Adrenal gland (tissue), 12 donors: ENCODE results near the gene RGL3. TPM values are rescaled to one million over a fixed set of nuclear protein-coding genes. Genes with fewer than 3 reads are reported as not detected.

Experiments used
- DNase-seq, 7 donors: peaks; one replicate each; pipeline ENCODE4 v3.0.0-alpha.2; 2019 to 2020
- H3K27ac ChIP-seq, 5 donors: fragments of 200-600 bp; sonication (generic) in 4 of 5; 1 replicate in 3 of 5; 2 replicates in 2 of 5; pipeline versions ENCODE4 v1.5.1 to v1.8.0; 2016 to 2020; ENCODE audit warnings: mild to moderate bottlenecking in 1 of 5
- H3K27me3 ChIP-seq: fragments of 200-600 bp; 2 replicates; pipeline ENCODE4 v1.8.0; 2021
- H3K36me3 ChIP-seq, 2 donors: fragments of 200-600 bp; replicated peaks in 1 of 2; 1 replicate in 1 of 2; 2 replicates in 1 of 2; pipeline versions ENCODE4 v1.5.1 to v1.8.0; 2018 to 2022
- H3K4me1 ChIP-seq, 2 donors: fragments of 200-600 bp; replicated peaks in 1 of 2; 1 replicate in 1 of 2; 2 replicates in 1 of 2; pipeline versions ENCODE4 v1.5.1 to v1.8.0; 2018 to 2021
- H3K4me3 ChIP-seq, 4 donors: fragments of 200-600 bp; sonication (generic) in 3 of 4; one replicate each; pipeline ENCODE4 v1.5.1; 2016 to 2018
- H3K9me3 ChIP-seq, 3 donors: fragments of 200-600 bp; sonication (generic) in 1 of 3; replicated peaks in 1 of 3; 1 replicate in 2 of 3; 2 replicates in 1 of 3; pipeline versions ENCODE4 v1.5.1 to v1.8.0; 2016 to 2021
- POLR2A ChIP-seq, 2 donors: fragments of 450-650 bp; IDR thresholded peaks; one replicate each; pipeline ENCODE4 v1.6.1; 2017; ENCODE audit warnings: antibody characterized with exemption in 2 of 2, mild to moderate bottlenecking in 2 of 2, moderate library complexity in 1 of 2
- WGBS, 4 donors: extraction: QIAGEN DNeasy Blood & Tissue Kit in 2 of 4; methylation state at CpG; one replicate each; pipeline versions ENCODE4 v1.1.5 to v1.1.7; 2013 to 2017; 5-methylcytosine and 5-hydroxymethylcytosine counted together
- intact Hi-C, 2 donors: fragments of 100-400 bp; cut with DNase I; formaldehyde crosslinking; loops; one replicate each; pipeline versions ENCODE4 v1.14.1 to v1.15.0; 2022 to 2023
- polyA plus RNA-seq, 3 donors: library from polyadenylated mRNA; stranded (reverse); fragments of 200-250 nt in 2 of 3; fragments of 350-450 nt in 1 of 3; fragmentation: Illumina TruSeq in 1 of 3; extraction: RNeasy Lipid Tissue Mini Kit (QIAGEN cat#74804) in 1 of 3; gene quantifications; one replicate each; pipeline ENCODE4 v1.2.3, GENCODE V29; 2013 to 2014
- total RNA-seq, 9 donors: library from RNA; depleted of rRNA in 4 of 9; stranded (reverse); fragments of >200 nt in 4 of 9; fragments of 120-200 nt in 1 of 9; fragmentation: NEBNext Ultra II Directional in 1 of 9; extraction: Animal tissue kit (Norgen Biotek cat#: 25700) in 1 of 9; gene quantifications; one replicate each; pipeline versions ENCODE4 v1.1.0 to v1.2.4, GENCODE V29; 2013 to 2023
- TF ChIP-seq, protein P1 (sequence below), 6 experiments: fragments of 450-650 bp in 4 of 6; fragments of 200-600 bp in 2 of 6; sonication (generic) in 1 of 6; IDR thresholded peaks; 1 replicate in 5 of 6; 2 replicates in 1 of 6; pipeline versions ENCODE4 v1.5.1 to v1.8.0; 2016 to 2021; ENCODE audit warnings: antibody characterized with exemption in 6 of 6, mild to moderate bottlenecking in 2 of 6, moderate library complexity in 1 of 6
- donor health status: healthy with polysubstance abuse.
- donor health status: Bipolar disorder and iron deficiency.
- donor health status: DM: yes; HTN: yes; CAD: no.
- donor health status: DM: no; HTN: no; CAD: no.
- donor health status: DM: no; HTN: no; CAD: no.
- donor health status: DM: yes; HTN: yes; CAD: no.

Gene RGL3
- total and polyA plus RNA-seq, 12 donors, result 10.3 to 207 (median 36.1) TPM

- H3K4me1 ChIP-seq, result peaks cover 14 to 32% of the 10 kb centered on the region in 2 donors
- WGBS, 4 donors, result 84 to 88% (median 86%) methylated on average over 5 of the region's 5 CpGs
- intact Hi-C loops, result loop anchor here (5.0 kb wide), 3 partner anchors 48 to 98 kb away; partner anchors contain the start of gene ELAVL3 (in 1 of the 2)
These were observed 34.4 kb downstream of the RGL3 start for GRCh38 chr19:11384778-11385129.

DNA sequence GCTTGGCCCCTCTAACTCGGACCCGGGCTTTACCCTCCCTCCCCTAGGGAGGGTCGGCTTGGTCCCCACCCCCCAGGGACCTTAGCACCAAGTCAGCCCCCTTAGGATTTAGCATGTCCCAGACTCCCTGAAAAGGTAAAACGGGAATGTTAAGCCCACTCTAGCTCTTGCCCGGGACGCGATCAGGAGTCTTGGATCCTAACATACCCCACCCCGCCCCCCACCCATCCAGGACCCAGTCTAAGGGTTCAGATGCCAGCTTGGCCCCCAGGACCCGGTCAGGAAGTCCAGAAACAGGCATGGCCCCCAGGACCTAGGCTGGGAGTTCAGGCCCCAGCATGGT lies 35.4 kb downstream of the RGL3 start:
- no peaks in the 10 kb centered on the region for H3K36me3 ChIP-seq
- TF ChIP-seq, protein P1, sequence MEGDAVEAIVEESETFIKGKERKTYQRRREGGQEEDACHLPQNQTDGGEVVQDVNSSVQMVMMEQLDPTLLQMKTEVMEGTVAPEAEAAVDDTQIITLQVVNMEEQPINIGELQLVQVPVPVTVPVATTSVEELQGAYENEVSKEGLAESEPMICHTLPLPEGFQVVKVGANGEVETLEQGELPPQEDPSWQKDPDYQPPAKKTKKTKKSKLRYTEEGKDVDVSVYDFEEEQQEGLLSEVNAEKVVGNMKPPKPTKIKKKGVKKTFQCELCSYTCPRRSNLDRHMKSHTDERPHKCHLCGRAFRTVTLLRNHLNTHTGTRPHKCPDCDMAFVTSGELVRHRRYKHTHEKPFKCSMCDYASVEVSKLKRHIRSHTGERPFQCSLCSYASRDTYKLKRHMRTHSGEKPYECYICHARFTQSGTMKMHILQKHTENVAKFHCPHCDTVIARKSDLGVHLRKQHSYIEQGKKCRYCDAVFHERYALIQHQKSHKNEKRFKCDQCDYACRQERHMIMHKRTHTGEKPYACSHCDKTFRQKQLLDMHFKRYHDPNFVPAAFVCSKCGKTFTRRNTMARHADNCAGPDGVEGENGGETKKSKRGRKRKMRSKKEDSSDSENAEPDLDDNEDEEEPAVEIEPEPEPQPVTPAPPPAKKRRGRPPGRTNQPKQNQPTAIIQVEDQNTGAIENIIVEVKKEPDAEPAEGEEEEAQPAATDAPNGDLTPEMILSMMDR (IDR thresholded peaks at IDR 0.05), result no peak
- TF ChIP-seq POLR2A (IDR thresholded peaks at IDR 0.05), result no peak
- intact Hi-C loops, result loop anchor here (5.0 kb wide), 3 partner anchors 49 to 99 kb away; partner anchors contain the start of gene ELAVL3 (in 1 of the 2)
- no peaks in the 10 kb centered on the region for H3K27me3 ChIP-seq
- DNase-seq, result no peak
- H3K9me3 ChIP-seq, result no peaks in the 10 kb centered on the region
- peak overlapping the region in 3 of 5 donors; percentile 69 to 83 (median 70) for H3K27ac ChIP-seq
- 0 to 1% (median 1%) methylated on average over 5 to 9 of the region's 9 CpGs; no CpG with 5 or more reads in 1 of the 4 donors for WGBS, 4 donors
- H3K4me3 ChIP-seq, result peak overlapping the region in 2 of 4 donors; percentile 47 to 64
- H3K4me1 ChIP-seq, result peaks cover 14 to 37% of the 10 kb centered on the region in 2 donors

More at GRCh38 chr19:11384778-11385129, 34.4 kb downstream of the RGL3 start:
- Histone ChIP-seq H3K4me3 (no peak overlapping the region), H3K27me3 (no peaks in the 10 kb centered on the region), H3K9me3 (no peaks in the 10 kb centered on the region), H3K36me3 (no peaks in the 10 kb centered on the region), H3K27ac (peak overlapping the region in 1 of 5 donors; percentile 70)
- TF ChIP-seq, protein P1 (IDR thresholded peaks at IDR 0.05), result no peak
- no peak for TF ChIP-seq POLR2A (IDR thresholded peaks at IDR 0.05)
- no peak for DNase-seq

DNA sequence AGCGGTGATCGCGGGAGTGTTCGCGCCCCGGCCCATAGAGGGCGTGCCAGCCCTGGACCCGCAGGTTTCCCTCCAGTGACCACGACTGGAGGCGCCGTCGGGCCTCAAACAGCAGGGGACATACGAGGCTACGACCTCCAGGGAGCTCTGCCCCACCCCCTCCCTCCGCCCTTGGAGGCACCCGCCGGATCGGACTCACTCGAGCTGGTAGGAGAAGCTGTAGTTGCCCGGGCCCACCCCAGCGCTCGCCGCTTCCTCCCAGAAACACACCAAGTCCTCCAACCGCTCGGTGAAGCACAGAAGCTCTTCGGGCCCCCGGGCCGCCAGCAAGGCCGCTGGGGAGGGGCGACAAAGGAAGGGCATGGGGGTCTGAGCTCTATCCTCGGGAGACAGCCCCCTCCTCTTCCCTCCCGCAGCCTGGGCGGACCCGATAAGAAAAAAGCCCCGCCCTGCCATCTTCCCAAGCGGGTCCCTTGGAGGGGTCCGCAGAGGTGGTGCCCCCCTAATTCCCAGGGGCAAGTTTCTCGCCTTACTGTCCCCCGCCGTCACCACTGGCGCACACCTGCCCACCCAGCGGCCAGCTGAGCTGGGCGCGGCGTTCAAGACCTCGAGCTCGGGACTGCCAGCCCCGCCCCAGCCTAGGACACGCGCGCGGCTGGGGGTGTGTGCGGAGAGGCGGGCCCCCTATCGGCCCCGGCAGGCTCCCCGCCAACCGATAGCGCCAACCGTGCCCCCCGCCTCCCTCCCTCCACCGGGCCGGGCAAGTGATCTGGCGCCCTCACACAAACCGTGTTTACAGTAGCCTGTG lies 36.0 kb downstream of the RGL3 start:
- no peaks in the 10 kb centered on the region for H3K27me3 ChIP-seq
- peak overlapping the region in 3 of 5 donors; percentile 69 to 83 (median 70) for H3K27ac ChIP-seq
- 0 to 2% (median 1%) methylated on average over 4 to 65 of the region's 65 CpGs for WGBS, 4 donors
- peaks cover 18 to 43% of the 10 kb centered on the region in 2 donors for H3K4me1 ChIP-seq
- intact Hi-C loops, result loop anchor here (5.0 kb wide), 3 partner anchors 49 to 99 kb away; partner anchors contain the start of gene ELAVL3 (in 1 of the 2)
- TF ChIP-seq POLR2A (IDR thresholded peaks at IDR 0.05), result peak in 1 of 2 donors; percentile 21
- TF ChIP-seq, protein P1 (IDR thresholded peaks at IDR 0.05), result peak; percentile 54 to 74 (median 66)
- H3K4me3 ChIP-seq, result peak overlapping the region in 2 of 4 donors; percentile 47 to 64
- H3K36me3 ChIP-seq, result no peaks in the 10 kb centered on the region
- H3K9me3 ChIP-seq, result no peaks in the 10 kb centered on the region
- DNase-seq, result peak; percentile 63 to 84 (median 75)
